Muscle of back (tissue), 11 donors: ENCODE data around the gene L1CAM. TPM values are rescaled to one million over a fixed set of nuclear protein-coding genes. Genes with fewer than 3 reads are reported as not detected.
A peak's percentile ranks its signal among the peaks of the same experiment; 100 is the strongest.

Source experiments
- DNase-seq, 3 donors: peaks; one replicate each; pipeline versions ENCODE4 v3.0.0 to v3.0.0-alpha.2; 2013
- polyA plus RNA-seq, 10 donors: library from polyadenylated mRNA; unstranded; fragments of 120-200 nt; gene quantifications; one replicate each; pipeline ENCODE4 v1.2.1, GENCODE V29; 2013; ENCODE audit not compliant: insufficient read length in 10 of 10

Gene L1CAM
- polyA plus RNA-seq, 10 donors, result 1.8 to 7.4 (median 3.0) TPM

DNA sequence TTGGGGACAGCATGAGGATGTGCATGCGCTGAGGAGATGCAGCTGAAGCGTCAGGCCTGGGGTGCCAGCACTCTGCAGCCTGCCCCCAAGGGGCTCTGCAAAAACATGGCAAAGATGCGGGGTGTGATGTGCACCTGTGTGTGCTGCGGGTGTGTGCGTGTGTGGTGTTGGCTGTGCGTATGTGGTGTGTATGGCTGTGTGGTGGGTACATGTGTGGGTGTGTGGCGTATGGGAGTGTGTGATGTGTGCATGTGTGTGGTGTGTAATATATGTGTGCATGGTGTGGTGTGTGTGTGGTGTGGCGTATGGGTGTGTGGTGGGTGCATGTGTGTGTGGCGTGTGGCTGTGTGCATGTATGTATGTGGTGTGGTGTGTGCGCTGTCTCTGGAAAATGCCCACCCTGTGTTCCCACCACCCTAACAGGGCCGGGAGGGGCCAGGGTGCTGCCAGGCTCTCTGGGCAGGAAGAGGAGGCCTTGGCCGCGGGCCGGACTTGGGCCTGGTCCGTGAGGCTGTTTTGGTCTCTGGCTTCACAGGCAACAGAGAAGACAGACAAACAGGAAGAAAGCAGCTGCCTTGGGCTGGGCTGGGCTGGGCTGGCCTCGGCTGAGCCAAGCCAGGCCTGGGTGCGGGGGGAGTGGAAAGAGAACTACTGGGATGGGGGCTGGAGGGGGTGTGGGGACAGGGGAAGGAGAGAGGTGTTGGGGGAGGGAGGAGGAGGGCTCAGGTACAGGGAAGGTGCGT lies 17.4 kb upstream of the L1CAM start:
- no peak for DNase-seq

DNA sequence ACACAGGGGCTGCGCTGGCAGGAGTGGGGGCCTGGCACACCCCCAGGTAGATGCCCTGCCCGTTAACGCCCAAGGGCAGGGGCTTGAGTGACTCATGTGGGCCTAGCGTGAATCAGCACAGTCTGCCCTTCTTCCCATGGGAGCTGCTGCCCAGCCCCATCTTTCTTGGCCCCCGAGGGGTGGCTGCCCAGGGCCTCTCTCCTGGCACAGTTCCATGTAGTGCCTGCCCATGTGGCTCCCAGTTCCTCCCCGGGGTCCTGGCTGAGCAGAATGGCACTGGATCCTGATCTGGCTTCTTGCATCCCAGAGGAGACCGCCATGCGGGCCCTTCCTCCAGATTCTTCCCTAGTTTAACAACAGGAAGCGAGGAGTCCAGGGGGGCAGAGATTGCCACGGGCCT lies 16.4 kb upstream of the L1CAM start:
- no peak for DNase-seq

GRCh38 chrX:153901753-153902140 lies 15.8 kb upstream of the L1CAM start:
- no peak for DNase-seq

DNA sequence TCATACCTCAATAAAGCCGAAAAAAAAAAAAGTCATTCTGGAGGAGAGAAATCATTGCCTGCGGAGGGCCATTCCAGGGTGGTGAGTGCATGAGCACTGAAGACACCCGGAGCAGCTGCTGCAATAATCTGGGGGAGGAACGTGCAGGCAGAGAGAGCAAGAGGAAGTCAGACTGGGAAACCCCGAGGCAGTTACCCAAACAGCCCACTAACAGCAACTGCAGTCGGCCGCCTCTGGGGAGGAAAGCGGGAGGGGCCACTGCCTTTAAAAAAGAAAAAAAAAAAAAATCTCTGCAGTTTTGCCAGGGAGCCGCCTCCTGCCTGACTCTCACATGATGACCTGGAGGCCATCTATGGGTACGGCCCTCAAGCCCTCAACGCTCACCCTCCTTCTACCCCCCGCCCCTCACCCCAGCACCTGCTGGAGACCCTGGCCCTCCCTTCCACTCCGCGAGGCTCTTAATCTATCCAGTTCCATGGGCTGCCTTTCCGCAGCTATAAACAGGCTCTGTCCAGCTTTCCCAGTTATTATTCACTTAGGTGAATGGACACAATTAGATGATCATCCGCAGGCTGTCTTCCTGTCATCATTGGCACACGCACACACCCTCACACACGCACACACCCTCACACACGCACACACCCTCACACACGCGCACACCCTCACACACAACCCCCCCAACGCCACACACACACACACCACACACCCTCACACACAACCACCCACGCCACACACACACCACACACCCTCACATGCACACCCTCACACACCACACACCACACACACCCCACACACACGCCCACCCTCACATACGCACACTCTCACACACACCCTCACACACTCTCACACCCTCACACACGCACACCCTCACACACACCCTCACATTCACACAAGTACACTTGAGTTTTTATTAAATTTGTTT lies 15.1 kb upstream of the L1CAM start:
- peak; percentile 55 to 77 (median 73) for DNase-seq

GRCh38 chrX:153897899-153898298 lies 11.9 kb upstream of the L1CAM start:
- no peak for DNase-seq

DNA sequence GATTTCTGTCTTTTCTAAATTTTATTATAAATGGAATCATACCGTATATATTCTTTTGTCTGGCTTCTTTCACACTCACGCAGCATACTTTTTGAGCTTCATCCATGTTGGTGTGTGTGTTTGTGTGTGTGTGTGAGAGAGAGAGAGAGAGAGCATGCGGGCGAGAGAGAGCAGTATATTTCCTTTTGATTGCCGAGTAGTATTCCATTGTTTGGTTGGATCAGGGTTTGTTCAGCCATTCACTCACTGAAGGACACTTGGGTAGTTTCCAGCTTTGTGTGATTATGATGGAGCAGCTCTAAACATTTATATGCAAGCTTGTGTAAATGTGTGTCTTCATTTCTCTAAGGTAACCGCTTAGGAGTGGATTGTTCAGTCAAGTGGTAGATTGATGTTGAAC lies 3.1 kb upstream of the L1CAM start:
- DNase-seq, result no peak

- no peak for DNase-seq
Observed at GRCh38 chrX:153888344-153888743, 2.4 kb upstream of the L1CAM start.

DNA sequence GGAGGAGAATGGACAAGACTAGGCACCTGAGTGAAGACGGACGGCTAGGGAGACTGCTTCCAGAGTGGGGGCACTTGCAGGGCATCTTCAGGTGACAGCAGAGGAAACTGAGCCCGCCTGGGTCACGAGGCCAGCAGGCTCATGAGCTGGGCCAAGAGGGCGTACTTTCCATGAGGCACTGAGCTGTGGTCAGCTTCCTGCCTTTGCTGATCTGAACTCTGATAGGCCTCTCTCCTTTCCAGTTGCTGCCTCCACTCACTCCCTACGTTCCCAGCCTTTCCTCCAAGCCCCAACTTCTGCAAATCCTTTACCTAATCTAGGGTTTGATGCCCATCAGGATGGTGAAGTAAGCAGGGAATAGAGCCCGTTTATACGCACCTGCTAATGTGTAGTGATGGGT lies 1.4 kb upstream of the L1CAM start:
- no peak for DNase-seq

DNA sequence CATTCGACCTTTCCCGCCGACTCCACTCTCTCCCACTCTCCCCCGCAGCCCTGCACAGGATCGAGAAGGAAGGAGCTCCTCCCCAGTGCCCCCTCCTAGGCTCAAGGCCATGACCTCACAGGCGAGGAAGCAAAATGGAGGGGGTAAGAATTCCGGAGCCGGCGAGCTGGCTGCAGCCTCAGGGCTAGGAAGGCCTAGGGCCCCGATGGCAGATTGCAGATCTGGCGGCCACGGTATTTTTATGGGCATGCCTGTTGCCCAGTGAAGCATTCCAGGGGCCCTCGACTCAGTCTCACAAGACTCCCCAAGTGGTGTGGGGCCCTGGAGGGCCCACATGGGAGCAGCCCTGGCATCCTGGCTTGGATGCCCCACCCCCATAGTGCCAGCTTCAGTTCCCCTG lies 942 bp upstream of the L1CAM start:
- DNase-seq, result no peak

DNA sequence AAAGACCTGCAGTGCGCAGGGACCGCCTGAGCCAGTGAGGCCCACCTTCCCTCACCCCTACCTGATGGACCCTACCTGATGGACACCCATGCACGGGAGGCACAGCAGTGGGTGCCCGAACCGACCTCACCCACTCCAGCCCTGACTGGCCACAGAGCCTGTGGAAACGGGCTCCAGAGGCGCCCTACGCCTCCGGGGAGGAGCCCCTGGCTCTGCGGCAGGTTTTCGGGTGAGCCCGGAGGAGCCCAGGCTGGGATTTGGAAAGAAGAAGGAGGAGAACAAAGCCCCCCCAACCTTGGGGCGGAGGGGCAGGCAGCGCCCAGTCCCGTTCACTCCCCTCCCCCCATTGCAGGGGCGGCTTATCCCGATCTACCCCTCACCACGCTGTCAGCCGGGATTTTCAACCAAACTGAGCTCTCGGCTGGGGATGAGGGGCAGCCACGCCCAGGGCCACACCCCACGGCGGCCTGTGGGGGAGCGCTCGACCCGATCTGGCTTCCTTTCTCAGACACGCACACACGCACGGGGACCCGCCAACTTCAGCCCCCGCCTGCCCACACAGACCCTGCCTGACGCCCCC lies 675 bp downstream of the L1CAM start:
- no peak for DNase-seq

GRCh38 chrX:153884590-153884989 lies 1.4 kb downstream of the L1CAM start:
- DNase-seq, result no peak

DNA sequence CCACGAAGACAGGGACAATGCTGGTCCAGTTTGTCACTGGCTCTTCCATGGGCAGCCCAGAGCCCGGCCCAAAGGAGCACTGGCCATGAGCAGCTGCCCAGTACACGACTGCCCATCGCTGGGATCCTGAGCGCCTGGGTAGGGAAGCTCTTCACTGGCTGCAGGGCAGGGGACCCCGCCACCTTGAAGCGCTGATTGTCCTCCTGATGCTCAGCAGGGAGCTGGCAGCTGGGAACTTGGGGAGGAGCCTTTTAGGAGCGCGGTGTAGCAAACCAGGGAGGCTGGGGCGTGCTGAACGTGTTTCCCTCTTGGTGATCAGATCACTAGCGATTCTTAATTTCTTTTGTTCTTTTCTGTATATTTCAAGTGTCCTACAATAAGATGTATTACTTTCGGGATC lies 1.8 kb downstream of the L1CAM start:
- DNase-seq, result no peak

DNA sequence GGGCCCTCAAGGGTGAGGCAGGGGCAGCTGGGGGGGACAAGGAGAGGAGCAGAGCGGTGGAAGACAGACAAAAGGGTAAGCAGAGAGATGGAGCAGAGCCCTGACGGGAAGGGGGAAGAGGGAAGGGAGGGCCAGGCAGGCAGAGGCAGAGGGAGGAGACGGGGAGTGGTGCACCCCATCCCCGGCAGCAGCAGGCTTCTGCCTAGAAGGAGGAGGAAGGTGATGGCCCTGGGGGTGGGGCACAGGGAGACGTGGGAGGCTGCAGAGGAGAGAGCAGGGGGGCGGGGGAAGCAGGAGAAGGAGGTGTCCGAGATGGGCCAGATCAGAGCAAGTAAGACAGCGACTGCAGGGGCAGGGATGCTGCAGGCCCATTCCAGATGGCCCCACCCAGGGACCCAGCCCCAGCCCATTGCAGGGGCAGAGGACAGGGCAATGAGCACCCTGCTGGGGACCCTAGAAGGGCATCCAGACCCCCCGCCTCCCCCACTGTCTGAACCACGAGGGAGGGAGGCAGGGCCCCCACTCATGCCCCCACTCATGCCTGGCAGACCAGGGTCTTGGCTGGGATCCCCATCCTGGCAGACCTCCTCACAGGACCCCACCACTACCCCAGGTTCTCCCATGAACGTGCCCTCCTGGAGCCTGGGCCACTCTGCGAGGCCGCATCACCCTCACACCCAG lies 2.7 kb downstream of the L1CAM start:
- no peak for DNase-seq

GRCh38 chrX:153882557-153882956 lies 3.4 kb downstream of the L1CAM start:
- no peak for DNase-seq

- no peak for DNase-seq
Observed at GRCh38 chrX:153882086-153882498, 3.9 kb downstream of the L1CAM start.

- DNase-seq, result no peak
Observed at GRCh38 chrX:153881281-153881680, 4.7 kb downstream of the L1CAM start.

- DNase-seq, result no peak
Observed at GRCh38 chrX:153880440-153880815, 5.5 kb downstream of the L1CAM start.

GRCh38 chrX:153879741-153880439 lies 6.1 kb downstream of the L1CAM start:
- no peak for DNase-seq

- no peak for DNase-seq
Observed at GRCh38 chrX:153878969-153879653, 6.9 kb downstream of the L1CAM start.

DNA sequence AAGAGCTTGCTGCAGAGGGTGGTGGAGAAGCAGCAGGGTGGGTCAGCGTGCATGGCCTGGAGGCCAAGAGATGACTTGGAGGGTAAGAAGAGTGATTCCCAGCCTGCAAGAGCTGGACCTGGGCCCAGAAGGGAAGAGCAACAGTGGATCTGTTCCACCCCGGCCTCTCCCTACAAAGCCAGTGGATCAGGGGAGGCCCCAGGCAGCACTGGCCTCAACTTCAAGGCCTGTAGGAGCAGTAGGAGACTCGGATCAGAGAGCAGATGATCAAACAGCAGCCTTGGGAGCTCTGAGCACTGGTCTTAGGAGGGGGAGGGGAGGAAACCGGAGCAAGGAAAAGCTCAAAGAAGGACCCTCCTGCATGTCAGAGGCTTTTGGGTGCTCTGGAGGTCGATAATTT lies 7.6 kb downstream of the L1CAM start:
- DNase-seq, result no peak
